Activated CD4-positive, alpha-beta T cell treated with anti-CD3 and anti-CD28 coated beads, Interleukin-10, Interleukin-2, amounts not matched to agents 100 ng/mL and 50 ng/mL, durations not matched to agents 16 hours and 8 hours (primary cell): ENCODE results near the gene TCEANC2.
"Not testable (repeated sequence)": the region's sequence is repeated elsewhere in the genome, so short reads cannot be mapped to it uniquely, and the experiment has no call there.

Experiments
- DNase-seq: peaks from one replicate; pipeline ENCODE4 v3.0.0-alpha.2; 2020

The TCEANC2 gene

GRCh38 chr1:54091666-54092065 is 38.3 kb downstream of the TCEANC2 start:
- no peak for DNase-seq

GRCh38 chr1:54094001-54094729 is 40.8 kb downstream of the TCEANC2 start:
- no peak for DNase-seq

- DNase-seq, result not testable (repeated sequence)
These were observed 41.3 kb downstream of the TCEANC2 start for GRCh38 chr1:54094730-54095105.

- DNase-seq, result no peak
These were observed 42.3 kb downstream of the TCEANC2 start for GRCh38 chr1:54095546-54096226.

- DNase-seq, result no peak
These were observed 42.9 kb downstream of the TCEANC2 start for GRCh38 chr1:54096227-54096876.

GRCh38 chr1:54096877-54097240 is 43.5 kb downstream of the TCEANC2 start:
- DNase-seq, result no peak

GRCh38 chr1:54099061-54099610 is 45.7 kb downstream of the TCEANC2 start:
- no peak for DNase-seq

- no peak for DNase-seq
These were observed 47.1 kb downstream of the TCEANC2 start for GRCh38 chr1:54100500-54100899.

- DNase-seq, result no peak
These were observed 50.0 kb downstream of the TCEANC2 start for GRCh38 chr1:54103414-54103813.

- not testable (repeated sequence) for DNase-seq
These were observed 51.2 kb downstream of the TCEANC2 start for GRCh38 chr1:54104613-54105012.

- DNase-seq, result no peak
These were observed 51.7 kb downstream of the TCEANC2 start for GRCh38 chr1:54105080-54105479.

- DNase-seq, result no peak
These were observed 52.4 kb downstream of the TCEANC2 start for GRCh38 chr1:54105736-54106269.

GRCh38 chr1:54107131-54107530 is 53.7 kb downstream of the TCEANC2 start:
- no peak for DNase-seq

GRCh38 chr1:54108156-54108555 is 54.7 kb downstream of the TCEANC2 start:
- DNase-seq, result no peak

- DNase-seq, result no peak
These were observed 56.0 kb downstream of the TCEANC2 start for GRCh38 chr1:54109129-54110090.

- no peak for DNase-seq
These were observed 57.6 kb downstream of the TCEANC2 start for GRCh38 chr1:54110996-54111395.

- DNase-seq, result no peak
These were observed 58.2 kb downstream of the TCEANC2 start for GRCh38 chr1:54111624-54112023.

GRCh38 chr1:54112027-54112426 is 58.6 kb downstream of the TCEANC2 start:
- DNase-seq, result no peak

GRCh38 chr1:54112705-54113368 is 59.4 kb downstream of the TCEANC2 start:
- DNase-seq, result no peak

GRCh38 chr1:54114001-54114400 is 60.6 kb downstream of the TCEANC2 start:
- DNase-seq, result no peak

GRCh38 chr1:54114955-54115354 is 61.5 kb downstream of the TCEANC2 start:
- DNase-seq, result no peak

GRCh38 chr1:54115520-54115919 is 62.1 kb downstream of the TCEANC2 start:
- DNase-seq, result no peak
